Stomach (tissue), 4 donors: ENCODE measurements around the gene DUSP28.

Experiments
- EP300 ChIP-seq: sonication (generic); formaldehyde crosslinking; IDR thresholded peaks from one replicate; pipeline ENCODE4 v1.6.1; 2017; ENCODE audit warnings: antibody characterized with exemption
- POLR2A ChIP-seq, 4 donors: fragments of 450-650 bp; IDR thresholded peaks; one replicate each; pipeline ENCODE4 v1.6.1; 2016; ENCODE audit warnings: antibody characterized with exemption in 4 of 4, control low read depth in 2 of 4, mild to moderate bottlenecking in 1 of 4, moderate library complexity in 1 of 4
- POLR2AphosphoS5 ChIP-seq, 3 donors: sonication (generic); formaldehyde crosslinking; IDR thresholded peaks; one replicate each; pipeline ENCODE4 v1.6.1; 2016; ENCODE audit warnings: antibody characterized with exemption in 3 of 3
- TF ChIP-seq, protein P1 (sequence below), 7 experiments: fragments of 450-650 bp in 4 of 7; fragments of 200-600 bp in 3 of 7; sonication (generic) in 3 of 7; IDR thresholded peaks; one replicate each; pipeline ENCODE4 v1.5.1; 2016 to 2019; ENCODE audit warnings: antibody characterized with exemption in 7 of 7, control low read depth in 2 of 7, mild to moderate bottlenecking in 1 of 7

GRCh38 chr2:240603081-240603835 is 43.1 kb downstream of the DUSP28 start:
- TF ChIP-seq POLR2AphosphoS5 (IDR thresholded peaks at IDR 0.05): no peak
- TF ChIP-seq EP300: no peak
- TF ChIP-seq, protein P1, sequence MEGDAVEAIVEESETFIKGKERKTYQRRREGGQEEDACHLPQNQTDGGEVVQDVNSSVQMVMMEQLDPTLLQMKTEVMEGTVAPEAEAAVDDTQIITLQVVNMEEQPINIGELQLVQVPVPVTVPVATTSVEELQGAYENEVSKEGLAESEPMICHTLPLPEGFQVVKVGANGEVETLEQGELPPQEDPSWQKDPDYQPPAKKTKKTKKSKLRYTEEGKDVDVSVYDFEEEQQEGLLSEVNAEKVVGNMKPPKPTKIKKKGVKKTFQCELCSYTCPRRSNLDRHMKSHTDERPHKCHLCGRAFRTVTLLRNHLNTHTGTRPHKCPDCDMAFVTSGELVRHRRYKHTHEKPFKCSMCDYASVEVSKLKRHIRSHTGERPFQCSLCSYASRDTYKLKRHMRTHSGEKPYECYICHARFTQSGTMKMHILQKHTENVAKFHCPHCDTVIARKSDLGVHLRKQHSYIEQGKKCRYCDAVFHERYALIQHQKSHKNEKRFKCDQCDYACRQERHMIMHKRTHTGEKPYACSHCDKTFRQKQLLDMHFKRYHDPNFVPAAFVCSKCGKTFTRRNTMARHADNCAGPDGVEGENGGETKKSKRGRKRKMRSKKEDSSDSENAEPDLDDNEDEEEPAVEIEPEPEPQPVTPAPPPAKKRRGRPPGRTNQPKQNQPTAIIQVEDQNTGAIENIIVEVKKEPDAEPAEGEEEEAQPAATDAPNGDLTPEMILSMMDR (IDR thresholded peaks at IDR 0.05): no peak
- TF ChIP-seq POLR2A (IDR thresholded peaks at IDR 0.05): no peak
